ENCODE results near the gene SIK3.

SIK3 gene

DNA sequence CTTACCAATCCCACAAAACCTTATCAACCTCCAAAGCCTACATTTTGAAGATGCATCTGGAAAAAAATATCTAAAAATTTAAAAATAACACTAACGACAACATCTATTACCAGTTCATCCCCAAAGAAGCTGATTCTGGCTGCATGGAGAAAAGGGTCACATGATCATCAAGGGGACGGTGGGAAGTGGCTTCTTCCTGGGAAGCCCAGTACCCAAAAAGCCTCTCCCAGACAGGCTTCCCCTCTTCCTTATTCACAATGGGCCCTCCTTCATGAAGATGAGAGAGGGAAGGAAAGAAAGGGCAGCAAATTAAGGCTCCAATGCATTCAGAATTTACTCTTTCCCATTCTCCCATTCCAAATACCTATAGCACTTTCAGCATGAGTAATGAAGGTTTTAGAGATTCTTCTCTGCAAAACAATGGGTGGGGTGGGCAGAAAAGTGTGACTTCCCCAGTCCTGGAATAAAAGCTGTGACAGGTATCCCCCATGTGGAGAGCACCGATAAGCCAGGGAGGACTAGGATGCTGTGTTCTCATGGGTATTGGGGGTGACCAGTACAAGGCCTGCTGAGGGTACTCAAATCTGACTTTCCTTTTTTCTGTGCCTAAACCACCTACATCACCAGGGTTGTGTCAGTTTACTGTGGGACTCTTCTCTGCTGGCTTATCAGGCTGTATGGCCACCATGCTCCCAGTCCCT lies 88.2 kb downstream of the SIK3 start:
- no peak for DNase-seq (ENCODE audit: low spot score)

DNA sequence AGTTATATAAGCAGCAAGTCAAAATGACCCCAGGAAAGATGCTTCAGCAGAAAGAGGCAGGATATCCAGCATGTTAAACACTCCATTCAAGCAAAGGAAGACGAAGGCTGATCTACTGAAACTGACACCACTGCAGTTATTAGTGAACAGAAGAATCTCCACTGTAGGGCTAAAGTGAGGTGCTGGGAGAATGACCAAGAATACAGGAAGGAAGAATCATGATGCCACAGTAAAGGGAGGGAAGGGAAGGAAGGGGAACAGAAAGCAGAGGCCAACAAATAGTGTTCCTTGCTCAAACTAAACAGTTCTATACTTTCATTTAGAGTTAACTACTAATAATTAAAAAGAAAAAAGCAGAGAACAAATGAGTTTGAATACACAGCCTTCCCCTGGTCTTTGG lies 92.5 kb downstream of the SIK3 start:
- no peak for DNase-seq (ENCODE audit: low spot score)

DNA sequence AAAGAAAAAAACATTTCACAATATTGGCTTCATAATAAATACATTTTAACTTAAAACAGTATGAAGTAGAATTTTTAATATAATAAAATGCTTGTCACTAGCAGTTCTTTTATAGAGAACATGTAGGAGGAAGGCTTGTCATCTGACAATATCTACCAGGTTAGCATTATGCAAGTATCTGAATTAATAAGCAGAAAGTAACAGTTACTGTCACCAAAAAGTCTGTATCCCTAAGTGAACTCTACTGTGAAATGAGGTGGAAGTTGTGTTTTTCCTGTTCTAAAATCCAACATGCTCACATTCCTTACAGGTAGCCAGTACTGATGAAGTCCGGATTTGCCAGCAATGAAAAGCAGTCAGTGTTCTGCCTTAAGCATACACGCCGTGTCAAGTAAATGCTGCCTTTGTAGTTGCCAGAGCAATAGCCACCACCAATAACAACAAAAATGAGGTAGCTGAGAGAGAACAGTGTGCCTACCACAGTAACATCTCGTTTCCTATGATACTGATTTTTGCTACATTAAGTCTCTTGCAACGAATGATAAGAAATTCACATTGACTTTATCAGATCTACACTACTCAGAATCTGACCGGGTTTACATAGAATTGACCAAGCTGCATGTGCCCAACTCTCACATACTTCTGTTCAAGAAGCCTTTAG lies 95.5 kb downstream of the SIK3 start:
- DNase-seq (ENCODE audit: low spot score), result peak; percentile 35

DNA sequence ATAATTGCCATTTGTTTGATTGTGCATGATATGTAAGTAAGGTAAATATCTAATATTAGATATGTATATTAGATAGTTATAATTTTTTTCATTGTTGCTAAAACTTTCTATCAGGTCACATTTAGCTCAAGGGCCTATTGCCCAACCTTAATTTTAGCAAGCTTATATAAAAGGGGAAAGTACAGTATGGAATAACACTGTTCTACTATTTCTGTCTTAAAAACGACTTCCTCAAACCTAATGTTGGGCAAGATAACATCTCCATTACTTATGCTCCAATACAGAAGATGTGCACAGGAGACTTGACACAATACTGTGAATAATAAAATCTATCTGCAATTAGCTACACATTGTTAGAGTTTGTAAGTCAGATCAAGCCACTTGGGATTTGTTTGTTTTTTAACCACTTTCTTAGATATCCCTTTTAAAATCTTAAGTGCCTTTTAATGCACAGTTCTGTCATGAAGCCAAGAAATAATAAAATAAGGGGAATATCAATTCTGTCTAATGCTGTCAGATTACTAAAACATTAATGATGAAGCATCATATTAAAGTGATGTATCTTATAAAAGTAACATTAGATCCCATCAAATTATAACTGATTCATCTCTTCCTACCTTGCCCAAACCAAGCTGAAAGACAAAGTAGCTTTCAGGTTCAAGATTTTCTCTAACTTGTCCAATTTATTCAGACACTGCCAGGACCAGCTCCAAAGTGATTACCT lies 98.1 kb downstream of the SIK3 start:
- no peak for DNase-seq (ENCODE audit: low spot score)

DNA sequence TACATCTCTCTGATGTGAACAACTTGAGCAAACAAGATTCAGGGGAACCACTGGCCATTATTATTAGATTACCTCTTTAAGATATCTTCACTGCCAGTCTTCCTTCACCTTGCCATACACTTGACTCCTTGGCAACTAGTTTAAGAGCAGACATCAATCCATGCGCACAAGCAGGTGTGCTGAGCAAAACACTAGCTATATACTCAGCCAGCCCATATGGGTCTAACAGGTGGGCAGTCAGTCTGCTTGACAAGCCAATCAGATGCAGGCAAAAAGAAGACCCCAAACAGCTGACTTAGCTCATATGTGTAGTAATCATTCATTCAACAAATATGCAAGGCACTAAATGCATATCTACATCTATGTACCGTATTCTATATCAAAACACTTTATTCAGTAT lies 101.2 kb downstream of the SIK3 start:
- DNase-seq (ENCODE audit: low spot score), result no peak

DNA sequence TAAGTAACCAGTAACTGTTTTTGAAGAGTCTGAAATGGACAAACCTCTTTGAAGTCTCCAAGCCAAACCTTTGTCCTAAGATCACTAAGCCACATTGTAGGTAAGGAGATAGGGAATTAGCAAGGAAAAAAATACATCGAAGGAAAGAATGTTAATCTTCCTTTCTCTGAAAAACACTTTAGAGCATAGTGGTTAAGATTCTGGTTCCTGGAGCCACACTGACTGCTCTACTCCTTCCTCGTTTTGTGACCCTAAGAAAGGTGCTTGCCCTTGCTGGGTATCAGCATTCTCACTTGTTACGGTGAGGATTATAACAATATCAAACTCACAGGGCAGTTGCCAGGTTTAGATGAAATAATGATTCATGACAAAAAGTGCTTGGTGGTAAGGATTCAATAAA lies 104.0 kb downstream of the SIK3 start:
- no peak for DNase-seq (ENCODE audit: low spot score)

DNA sequence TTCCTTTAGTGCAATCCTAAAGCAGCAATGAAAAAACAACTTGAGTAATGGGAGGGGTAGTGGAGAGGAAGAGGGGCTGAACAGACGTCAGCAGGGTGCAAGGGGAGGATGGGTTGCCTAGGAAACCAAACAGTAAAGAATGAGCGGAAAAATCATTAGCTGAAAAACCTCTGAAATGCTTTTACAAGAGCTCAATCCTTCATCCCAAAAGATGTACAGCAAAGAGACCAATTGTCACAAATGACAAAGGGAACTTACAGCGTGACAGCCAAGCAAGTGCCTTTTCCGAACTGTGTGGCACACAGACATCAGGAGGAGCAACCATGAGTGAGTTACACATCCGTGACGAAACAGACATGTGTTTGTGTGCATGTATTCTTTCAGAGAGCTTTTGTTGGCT lies 104.6 kb downstream of the SIK3 start:
- no peak for DNase-seq (ENCODE audit: low spot score)

DNA sequence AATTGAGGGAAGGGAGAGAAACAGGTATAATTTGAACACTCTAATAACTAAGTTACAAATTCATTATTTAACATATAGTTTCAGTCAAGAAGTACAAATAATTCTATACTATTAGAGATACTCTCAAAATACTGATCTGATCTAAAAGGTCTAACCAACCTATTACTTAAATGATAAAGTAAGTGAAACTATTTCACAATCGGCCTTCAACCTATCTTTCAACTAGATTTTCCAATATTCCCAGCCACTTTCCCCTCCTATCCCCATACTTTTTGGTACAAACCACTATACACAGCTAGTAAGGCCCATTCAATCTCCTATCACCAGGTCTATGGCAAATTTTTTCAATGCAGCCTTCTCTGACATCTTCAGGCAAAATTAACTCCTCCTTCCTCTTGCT lies 106.7 kb downstream of the SIK3 start:
- no peak for DNase-seq (ENCODE audit: low spot score)

DNA sequence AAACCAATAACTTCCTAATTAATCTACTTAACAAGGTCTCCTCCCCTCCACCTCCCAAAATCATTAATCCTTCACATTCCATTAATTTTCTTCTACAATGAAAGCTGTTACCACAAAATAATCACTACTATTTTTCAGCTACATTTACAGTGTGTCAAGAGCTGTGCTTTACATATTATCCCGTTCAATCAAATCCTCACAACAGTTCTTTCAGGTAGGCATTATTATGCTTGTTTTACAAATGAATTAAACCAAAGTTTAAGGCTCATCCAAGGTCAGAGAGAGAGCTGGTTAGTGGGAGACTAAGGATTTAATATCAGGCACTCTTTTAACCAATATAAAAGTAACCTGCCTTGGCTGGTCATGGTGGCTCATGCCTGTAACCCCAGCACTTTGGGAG lies 107.4 kb downstream of the SIK3 start:
- DNase-seq (ENCODE audit: low spot score), result no peak

DNA sequence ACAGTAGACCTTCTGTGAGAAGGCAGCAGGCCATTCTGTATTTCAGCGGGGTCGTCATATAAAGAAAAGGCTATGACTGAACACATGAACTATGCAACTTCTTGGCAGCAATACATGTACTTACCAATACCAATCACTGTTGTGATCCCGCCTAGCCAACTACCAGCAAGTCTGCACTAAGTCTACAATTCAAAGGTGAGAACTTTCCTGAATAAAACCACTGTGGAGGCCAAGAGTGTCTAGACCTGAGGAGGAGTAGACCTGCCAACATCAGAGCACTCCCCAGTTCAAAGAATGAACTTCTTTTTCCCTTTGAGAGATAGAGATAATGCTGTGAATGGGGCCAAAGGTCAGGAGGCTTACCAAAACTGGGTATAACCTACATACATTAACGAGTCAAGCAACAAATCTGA lies 108.2 kb downstream of the SIK3 start:
- DNase-seq (ENCODE audit: low spot score), result peak; percentile 81

DNA sequence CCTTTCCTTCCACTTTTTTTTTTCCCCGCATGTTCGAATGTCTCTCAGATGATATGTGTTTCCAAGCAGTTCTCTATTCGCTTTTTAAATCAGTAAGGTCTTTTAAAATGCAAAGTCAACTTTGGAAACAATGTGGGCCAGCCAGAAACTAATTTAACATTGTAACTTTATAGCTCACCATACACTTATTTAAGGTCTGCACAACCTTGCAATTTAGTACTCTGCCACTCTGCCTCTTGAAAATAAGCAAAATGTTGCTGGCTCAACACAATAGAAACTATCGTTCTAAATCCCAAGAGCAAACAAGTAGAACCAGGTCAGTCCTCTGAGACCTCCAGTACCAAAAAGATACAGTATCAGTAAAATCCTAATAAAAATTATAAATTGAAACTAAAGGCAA lies 109.0 kb downstream of the SIK3 start:
- no peak for DNase-seq (ENCODE audit: low spot score)

DNA sequence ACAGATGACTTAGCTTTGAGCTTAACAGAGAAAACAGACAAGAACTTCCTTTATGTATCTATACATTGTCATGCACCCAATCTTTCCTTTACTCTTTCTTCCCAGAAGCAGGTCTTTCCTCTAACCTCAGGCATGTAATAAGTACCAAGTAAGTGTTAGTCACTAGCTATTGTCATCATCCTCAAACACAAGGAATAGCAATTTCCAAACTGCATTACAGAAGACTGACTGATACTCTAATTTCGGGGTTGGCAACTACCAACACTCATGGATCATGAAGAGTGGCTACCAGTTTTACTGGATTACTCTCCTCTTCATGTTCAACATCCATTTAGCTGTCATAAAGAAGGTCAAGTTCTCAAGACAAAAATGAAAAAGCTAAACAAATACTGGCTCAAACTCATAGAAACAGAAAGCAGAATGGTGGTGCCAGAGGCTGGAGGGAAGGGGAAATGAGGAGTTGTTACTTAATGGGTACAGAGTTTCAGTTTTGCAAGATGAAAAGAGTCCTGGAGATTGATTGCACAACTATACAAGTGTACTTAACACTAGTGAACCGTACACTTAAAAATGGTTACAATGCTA lies 111.6 kb downstream of the SIK3 start:
- no peak for DNase-seq (ENCODE audit: low spot score)

DNA sequence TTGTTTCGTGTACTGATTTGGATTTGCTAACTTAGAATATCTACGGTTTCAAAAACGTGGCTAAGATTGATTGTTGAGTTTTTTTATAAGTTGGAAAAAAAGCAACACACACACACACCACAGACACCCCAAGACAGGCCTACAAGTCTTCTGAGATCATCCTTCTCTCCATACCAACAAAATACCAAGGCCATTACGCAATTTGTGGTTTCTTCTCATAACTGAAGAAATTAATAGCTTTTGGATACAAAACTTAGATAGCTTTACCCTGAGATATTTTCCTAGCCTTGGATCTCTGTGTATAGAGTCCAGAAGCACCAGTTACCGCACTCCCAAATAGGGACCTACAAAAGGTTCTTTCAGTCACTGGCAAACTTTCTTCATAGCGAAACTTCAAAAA lies 113.6 kb downstream of the SIK3 start:
- DNase-seq (ENCODE audit: low spot score), result no peak

DNA sequence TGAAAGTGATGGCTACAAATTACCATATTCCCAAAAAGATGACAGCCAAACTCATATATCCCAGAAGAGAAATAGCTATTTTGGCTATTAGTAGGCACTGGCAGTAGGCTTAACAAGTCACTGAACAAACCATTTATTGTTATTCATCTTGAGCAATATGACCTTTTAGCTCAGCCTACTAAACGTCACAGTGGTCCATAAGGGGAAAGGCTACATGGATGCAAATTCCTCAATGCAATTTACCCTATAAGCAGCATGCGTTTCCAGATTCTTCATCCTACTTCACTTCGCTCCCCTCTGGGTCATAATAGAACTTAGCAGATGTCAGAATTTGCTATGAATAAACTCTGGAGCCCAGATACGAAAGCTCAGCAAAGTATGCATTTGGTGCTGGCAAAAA lies 114.0 kb downstream of the SIK3 start:
- DNase-seq (ENCODE audit: low spot score), result peak; percentile 59

DNA sequence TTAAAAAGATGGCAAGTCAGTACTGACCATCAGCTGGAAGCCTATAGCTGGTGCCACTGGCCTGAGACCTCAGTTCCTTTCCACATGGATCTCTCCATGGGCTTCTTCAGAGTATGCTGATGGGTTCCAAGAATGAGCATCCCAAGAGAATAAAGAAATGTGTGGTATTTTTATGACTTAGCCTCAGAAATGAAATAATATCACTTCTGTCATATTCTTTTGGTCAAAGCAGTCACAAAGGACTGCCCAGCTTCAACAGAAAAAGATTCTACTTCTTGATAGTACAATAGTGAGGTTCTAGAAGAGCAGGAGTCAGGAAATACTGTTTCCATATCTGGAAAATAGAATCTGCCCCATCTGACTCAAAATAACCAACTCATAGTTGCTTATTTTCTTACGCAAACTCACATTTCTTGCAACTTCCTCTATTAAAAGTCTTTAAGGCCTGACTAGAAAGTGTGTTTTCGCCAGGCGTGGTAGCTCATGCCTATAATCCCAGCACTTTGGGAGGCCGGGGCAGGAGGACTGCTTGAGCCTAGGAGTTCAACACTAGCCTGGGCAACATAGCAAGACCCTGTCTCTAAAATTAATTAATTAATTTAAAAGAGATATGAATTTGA lies 116.9 kb downstream of the SIK3 start:
- DNase-seq (ENCODE audit: low spot score), result no peak

DNA sequence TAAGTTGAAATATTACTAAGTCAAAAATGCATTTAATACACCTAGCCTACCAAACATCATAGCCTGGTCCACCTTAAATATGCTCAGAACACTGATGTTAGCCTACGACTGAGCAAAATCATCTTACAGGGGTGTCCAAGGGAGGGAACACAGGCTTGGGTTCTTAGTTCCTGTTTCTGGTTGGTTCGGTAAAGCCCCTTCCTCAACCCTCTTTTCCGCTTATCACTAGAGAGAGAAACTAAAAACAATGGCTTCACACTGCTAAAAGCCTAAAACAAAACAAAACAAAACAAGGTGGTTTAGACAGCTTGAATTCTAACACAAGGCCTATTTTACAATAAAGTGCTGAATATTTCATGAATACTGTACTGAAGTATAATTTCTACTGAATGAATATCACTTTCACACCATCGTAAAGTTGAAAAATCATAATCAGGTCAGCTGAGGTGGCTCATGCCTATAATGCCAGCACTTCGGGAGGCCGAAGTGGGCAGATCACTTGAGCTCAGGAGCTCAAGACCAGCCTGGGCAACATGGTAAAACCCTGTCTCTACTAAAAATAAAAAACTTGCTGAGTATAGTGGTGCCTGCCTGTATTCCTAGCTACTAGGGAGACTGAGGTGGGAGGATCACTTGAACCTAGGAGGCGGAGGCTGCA lies 118.0 kb downstream of the SIK3 start:
- DNase-seq (ENCODE audit: low spot score), result no peak

DNA sequence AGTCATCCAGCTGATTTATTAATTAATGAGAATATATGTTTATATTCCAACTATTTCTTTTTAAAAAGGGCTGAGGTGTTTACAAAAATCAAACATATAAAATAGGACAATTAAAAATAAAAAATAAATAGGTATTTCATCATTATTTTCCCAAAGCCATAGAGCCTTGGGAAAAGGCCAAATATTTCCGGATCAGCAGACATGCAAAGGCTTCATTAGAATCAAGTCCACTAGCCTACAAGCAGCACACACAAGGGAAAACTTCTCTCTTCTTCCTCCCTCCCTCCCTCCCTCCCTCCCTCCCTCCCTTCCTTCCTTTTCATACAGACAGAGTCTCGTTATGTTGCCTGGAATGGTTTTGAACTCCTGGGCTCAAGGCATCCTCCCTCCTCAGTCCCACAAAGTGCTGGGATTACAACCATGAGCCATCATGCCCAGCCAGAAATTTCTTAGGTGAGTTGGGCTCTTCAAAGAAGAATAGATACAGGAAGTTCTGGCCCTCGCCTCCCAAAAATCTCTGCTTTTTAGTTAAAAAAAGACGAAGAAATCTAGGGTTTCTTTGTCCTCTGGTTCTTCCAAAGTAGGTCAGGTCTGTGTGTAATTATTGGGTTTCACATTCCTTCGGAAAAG lies 121.2 kb downstream of the SIK3 start:
- DNase-seq (ENCODE audit: low spot score), result no peak

DNA sequence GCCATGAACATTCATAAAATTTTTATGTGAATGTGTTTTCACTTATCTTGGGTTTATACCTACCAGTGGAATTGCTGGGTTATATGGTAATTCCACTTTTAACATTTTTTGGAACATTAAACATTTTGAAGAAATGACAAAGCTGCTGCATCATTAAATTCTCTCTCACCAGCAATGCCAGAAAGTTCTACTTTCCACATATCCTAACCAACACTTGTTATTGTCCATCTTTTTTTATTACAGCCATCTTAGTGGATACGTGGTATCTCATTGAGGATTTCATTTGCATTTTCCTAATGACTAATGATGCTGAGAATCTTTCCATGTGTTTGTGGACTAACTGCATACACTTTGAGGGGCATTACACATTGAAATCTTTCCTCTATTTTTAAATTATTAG lies 122.6 kb downstream of the SIK3 start:
- no peak for DNase-seq (ENCODE audit: low spot score)

DNA sequence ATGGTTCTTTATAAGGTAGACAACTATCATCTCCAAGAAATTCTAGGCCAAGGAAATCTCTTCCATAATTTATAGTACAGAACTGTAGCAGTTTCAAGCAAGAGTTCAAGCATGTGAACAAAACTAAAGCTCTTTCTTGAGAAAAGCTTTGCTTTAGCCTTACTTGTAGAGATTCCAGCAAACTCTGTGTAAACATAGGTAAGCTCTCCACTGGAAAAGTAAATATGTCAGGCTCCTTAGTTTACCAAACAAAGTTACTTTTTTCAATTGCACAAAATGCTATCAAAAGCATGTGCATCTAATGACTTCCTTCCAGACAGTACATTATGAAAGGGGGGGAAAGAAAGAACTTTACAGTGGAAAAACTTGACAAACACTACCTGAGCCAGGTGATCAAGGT lies 125.0 kb downstream of the SIK3 start:
- DNase-seq (ENCODE audit: low spot score), result no peak

DNA sequence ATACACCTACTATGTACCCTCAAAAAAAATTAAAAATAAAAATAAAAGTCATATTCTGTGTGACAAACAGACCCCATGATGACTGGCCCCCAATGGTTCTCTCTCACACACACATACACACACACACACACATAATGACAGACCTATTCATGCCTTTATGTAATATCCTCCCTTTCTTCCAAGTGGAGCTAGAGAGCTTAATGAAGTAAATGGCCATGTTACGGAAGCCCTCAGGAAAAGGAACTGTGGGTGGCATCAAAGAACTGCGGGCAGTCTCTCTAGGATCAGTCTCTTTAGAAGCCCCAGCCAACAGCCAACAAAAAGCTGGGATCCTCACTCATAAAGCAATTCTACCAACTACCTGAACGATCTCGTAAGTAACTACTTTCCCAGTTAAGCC lies 125.5 kb downstream of the SIK3 start:
- DNase-seq (ENCODE audit: low spot score), result no peak

DNA sequence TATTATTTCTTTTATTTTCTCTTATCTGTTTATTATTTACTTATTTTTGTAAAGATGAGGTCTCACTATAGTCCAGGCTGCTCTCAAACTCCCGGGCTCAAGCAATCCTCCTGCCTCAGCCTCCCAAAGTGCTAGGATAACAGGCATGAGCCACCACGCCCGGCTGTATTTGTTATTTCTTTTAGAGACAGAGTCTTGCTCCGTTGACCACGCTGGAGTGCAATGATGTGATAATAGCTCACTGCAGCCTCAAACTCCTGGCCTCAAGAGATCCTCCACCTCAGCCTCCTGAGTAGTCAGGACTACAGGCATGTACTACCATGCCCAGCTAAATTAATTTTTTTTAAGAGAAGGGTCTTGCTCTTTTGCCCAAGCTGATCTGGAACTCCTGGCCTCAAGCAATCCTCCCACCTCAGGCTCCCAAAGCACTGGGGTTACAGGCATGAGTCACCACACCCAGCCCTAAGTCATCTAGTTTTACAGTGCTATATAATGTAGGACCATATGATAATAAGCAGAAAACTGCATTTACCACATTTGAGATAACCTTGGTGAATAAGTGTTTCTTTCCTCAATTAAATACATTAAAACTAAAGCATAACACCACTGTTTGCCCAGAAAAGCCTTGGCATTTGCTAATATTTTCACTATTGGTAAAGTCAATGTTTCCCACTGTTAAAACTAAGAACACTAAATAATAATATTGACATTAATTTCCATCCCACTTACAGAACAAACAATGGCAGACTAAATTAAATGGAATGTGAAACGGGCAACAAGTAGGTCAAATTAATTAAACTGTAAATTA lies 127.5 kb downstream of the SIK3 start:
- no peak for DNase-seq (ENCODE audit: low spot score)
